Stomach (tissue), 9 donors: ENCODE measurements around the gene TIGD7. TPM values are rescaled to one million over a fixed set of nuclear protein-coding genes. Genes with fewer than 3 reads are reported as not detected.

Experiments used
- DNase-seq, 2 donors: peaks; one replicate each; pipeline versions ENCODE4 v3.0.0 to v3.0.0-alpha.2; 2013 to 2019
- H3K27ac ChIP-seq, 5 donors: fragments of 200-600 bp in 4 of 5; sonication (generic) in 4 of 5; one replicate each; pipeline ENCODE4 v1.5.1; 2013 to 2019; ENCODE audit warnings: mild to moderate bottlenecking in 1 of 5, moderate library complexity in 1 of 5
- H3K27me3 ChIP-seq, 3 donors: fragments of 200-600 bp; sonication (generic); one replicate each; pipeline ENCODE4 v1.5.1; 2017 to 2019; ENCODE audit warnings: mixed run types in 1 of 3
- H3K36me3 ChIP-seq, 4 donors: fragments of 200-600 bp; sonication (generic); 1 replicate in 3 of 4; 2 replicates in 1 of 4; pipeline ENCODE4 v1.5.1; 2016 to 2019
- H3K4me1 ChIP-seq, 4 donors: fragments of 200-600 bp; sonication (generic); one replicate each; pipeline ENCODE4 v1.5.1; 2016 to 2019
- H3K4me3 ChIP-seq, 4 donors: fragments of 200-600 bp; sonication (generic) in 3 of 4; one replicate each; pipeline ENCODE4 v1.5.1; 2016 to 2019; ENCODE audit warnings: mild to moderate bottlenecking in 1 of 4
- H3K9me3 ChIP-seq, 4 donors: fragments of 200-600 bp; sonication (generic); one replicate each; pipeline ENCODE4 v1.5.1; 2016 to 2019
- CTCF ChIP-seq, 7 experiments: fragments of 450-650 bp in 4 of 7; fragments of 200-600 bp in 3 of 7; sonication (generic) in 3 of 7; IDR thresholded peaks; one replicate each; pipeline ENCODE4 v1.5.1; 2016 to 2019; ENCODE audit warnings: antibody characterized with exemption in 7 of 7, control low read depth in 2 of 7, mild to moderate bottlenecking in 1 of 7
- EP300 ChIP-seq: sonication (generic); formaldehyde crosslinking; IDR thresholded peaks from one replicate; pipeline ENCODE4 v1.6.1; 2017; ENCODE audit warnings: antibody characterized with exemption
- POLR2A ChIP-seq, 4 donors: fragments of 450-650 bp; IDR thresholded peaks; one replicate each; pipeline ENCODE4 v1.6.1; 2016; ENCODE audit warnings: antibody characterized with exemption in 4 of 4, control low read depth in 2 of 4, mild to moderate bottlenecking in 1 of 4, moderate library complexity in 1 of 4
- POLR2AphosphoS5 ChIP-seq, 3 donors: sonication (generic); formaldehyde crosslinking; IDR thresholded peaks; one replicate each; pipeline ENCODE4 v1.6.1; 2016; ENCODE audit warnings: antibody characterized with exemption in 3 of 3
- WGBS, 5 donors: extraction: QIAGEN DNeasy Blood & Tissue Kit in 3 of 5; methylation state at CpG; one replicate each; pipeline versions ENCODE4 v1.1.5 to v1.1.7; 2013 to 2018; 5-methylcytosine and 5-hydroxymethylcytosine counted together
- intact Hi-C: fragments of 100-400 bp; cut with DNase I; formaldehyde crosslinking; loops from one replicate; pipeline ENCODE4 v1.15.1; 2023; ENCODE audit warnings: low total_unique reads
- polyA plus RNA-seq, 3 donors: library from polyadenylated mRNA; stranded (reverse); fragments of 200-250 nt; gene quantifications; one replicate each; pipeline ENCODE4 v1.2.3, GENCODE V29; 2013
- total RNA-seq, 5 donors: library from RNA; depleted of rRNA; stranded (reverse); fragments of >200 nt; gene quantifications; one replicate each; pipeline versions ENCODE4 v1.1.0 to v1.2.3, GENCODE V29; 2014 to 2016
- donor health status: healthy with polysubstance abuse.
- donor health status: Bipolar disorder and iron deficiency.
- donor health status: healthy.

TIGD7 gene
- total and polyA plus RNA-seq, 8 donors: 1.6 to 8.3 (median 2.4) TPM; not detected in 2

- 62 to 70% (median 63%) methylated on average over 5 of the region's 5 CpGs for WGBS, 5 donors
- TF ChIP-seq EP300: no peak
- TF ChIP-seq POLR2AphosphoS5 (IDR thresholded peaks at IDR 0.05): peak in 1 of 3 donors; percentile 34
- peak in 3 of 7 experiments; percentile 11 to 44 (median 42) for TF ChIP-seq CTCF (IDR thresholded peaks at IDR 0.05)
- TF ChIP-seq POLR2A (IDR thresholded peaks at IDR 0.05): no peak
These were observed 38.2 kb downstream of the TIGD7 start for GRCh38 chr16:3266873-3267537.

DNA sequence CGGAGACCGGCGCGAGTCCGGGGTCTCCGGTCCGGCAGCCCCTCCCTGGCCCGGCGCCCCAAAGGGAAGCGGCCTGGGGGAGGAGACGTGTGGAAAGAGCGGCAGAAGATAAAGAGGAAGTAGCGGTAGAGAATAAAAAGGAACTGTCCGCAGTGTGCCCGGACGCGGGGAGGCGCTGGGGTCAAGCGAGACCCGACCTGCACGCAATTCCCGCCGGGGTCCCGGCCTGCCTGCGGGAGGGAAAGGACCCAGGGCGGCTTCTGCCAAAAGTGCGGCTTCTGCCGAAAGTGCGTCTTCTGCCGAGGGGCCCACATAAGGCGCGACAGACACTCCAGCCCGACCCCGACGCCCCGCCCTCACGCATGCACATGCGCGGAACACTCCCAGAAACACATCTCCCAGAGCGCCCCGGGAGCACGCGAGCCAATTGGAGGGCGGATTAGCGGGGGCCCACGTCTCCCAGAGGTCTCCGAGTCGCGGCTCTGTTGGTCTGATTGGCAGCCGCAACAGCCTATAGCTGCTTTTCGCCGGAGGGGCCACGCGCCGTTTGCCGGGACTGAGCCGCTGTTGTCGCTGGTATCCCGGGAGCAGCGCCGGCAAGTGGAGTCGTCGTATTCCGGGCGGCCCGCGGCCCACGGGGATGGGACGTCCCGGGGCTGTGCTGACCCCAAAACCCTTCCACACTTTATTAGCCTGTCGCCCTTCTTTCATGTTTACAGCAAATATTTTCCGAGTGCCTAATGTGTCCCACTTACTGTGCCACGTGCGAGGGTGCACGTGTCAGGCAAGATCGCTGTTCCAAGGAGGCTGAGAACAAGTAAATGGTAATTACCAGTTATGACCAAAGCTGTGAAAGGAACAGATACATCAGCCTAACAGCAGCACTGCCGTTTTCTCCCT lies 40.8 kb downstream of the TIGD7 start:
- Histone ChIP-seq H3K9me3 (peaks cover 0 to 4% (median 0%) of the 10 kb centered on the region in 4 donors), H3K4me3 (peak overlapping the region; percentile 60 to 82 (median 72)), H3K4me1 (peaks cover 4 to 37% (median 22%) of the 10 kb centered on the region in 4 donors), H3K36me3 (peaks cover 0 to 37% (median 28%) of the 10 kb centered on the region in 4 donors), H3K27ac (peak overlapping the region; percentile 94 to 100 (median 98)), H3K27me3 (no peaks in the 10 kb centered on the region)
- WGBS, 5 donors: 1 to 4% (median 1%) methylated on average over 48 to 77 of the region's 77 CpGs
- DNase-seq: peak; percentile 95 to 99
- intact Hi-C loops: no loop called here
- peak; percentile 80 to 93 (median 82) for TF ChIP-seq POLR2AphosphoS5 (IDR thresholded peaks at IDR 0.05)
- peak in 1 of 4 donors; percentile 41 for TF ChIP-seq POLR2A (IDR thresholded peaks at IDR 0.05)
- TF ChIP-seq EP300: no peak
- peak in 1 of 7 experiments; percentile 29 for TF ChIP-seq CTCF (IDR thresholded peaks at IDR 0.05)

More at GRCh38 chr16:3266873-3267537, 38.2 kb downstream of the TIGD7 start:
- intact Hi-C loops: no loop called here
- peaks cover 0 to 37% (median 31%) of the 10 kb centered on the region in 4 donors for H3K36me3 ChIP-seq
- peaks cover 4 to 37% (median 22%) of the 10 kb centered on the region in 4 donors for H3K4me1 ChIP-seq
- DNase-seq: peak in 1 of 2 donors; percentile 31
- H3K4me3 ChIP-seq: no peak overlapping the region
- H3K9me3 ChIP-seq: peaks cover 0 to 4% (median 0%) of the 10 kb centered on the region in 4 donors
- H3K27ac ChIP-seq: no peak overlapping the region
- H3K27me3 ChIP-seq: no peaks in the 10 kb centered on the region

DNA sequence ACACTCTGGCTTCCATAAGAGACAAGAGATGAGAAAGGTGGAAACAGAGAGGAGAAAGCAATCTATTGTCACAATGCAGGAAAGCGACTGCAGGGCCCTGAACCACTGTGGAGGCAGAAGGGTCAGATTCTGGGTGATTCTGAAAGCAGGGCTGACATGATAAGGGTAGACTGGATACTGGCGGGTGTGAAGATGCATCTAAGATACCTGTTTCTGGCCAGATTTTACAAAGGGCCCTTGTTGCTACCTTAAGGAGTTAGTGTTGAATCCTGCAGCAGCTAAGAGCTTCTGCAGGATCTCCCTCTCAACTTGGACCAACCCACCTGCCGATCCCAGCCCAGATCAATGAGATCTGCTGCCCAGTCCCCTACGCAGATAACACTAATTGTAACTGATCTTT lies 42.7 kb downstream of the TIGD7 start:
- peaks cover 4 to 37% (median 22%) of the 10 kb centered on the region in 4 donors for H3K4me1 ChIP-seq
- DNase-seq: no peak
- no peak for TF ChIP-seq POLR2A (IDR thresholded peaks at IDR 0.05)
- no peak for TF ChIP-seq CTCF (IDR thresholded peaks at IDR 0.05)
- no peak for TF ChIP-seq POLR2AphosphoS5 (IDR thresholded peaks at IDR 0.05)
- no peak for TF ChIP-seq EP300
- peaks cover 0 to 4% (median 0%) of the 10 kb centered on the region in 4 donors for H3K9me3 ChIP-seq
- H3K27me3 ChIP-seq: peaks cover 0 to 7% (median 0%) of the 10 kb centered on the region in 3 donors
- H3K36me3 ChIP-seq: peaks cover 0 to 21% (median 13%) of the 10 kb centered on the region in 4 donors
- 86 to 94% (median 89%) methylated on average over 4 of the region's 4 CpGs for WGBS, 5 donors
- H3K27ac ChIP-seq: peak overlapping the region in 3 of 5 donors; percentile 98 to 100 (median 99)
- intact Hi-C loops: no loop called here
- H3K4me3 ChIP-seq: no peak overlapping the region

- TF ChIP-seq CTCF (IDR thresholded peaks at IDR 0.05) (no peak), POLR2A (IDR thresholded peaks at IDR 0.05) (no peak), POLR2AphosphoS5 (IDR thresholded peaks at IDR 0.05) (no peak), EP300 (no peak)
- Histone ChIP-seq H3K27me3 (peaks cover 0 to 26% (median 0%) of the 10 kb centered on the region in 3 donors), H3K9me3 (no peaks in the 10 kb centered on the region), H3K4me3 (no peak overlapping the region), H3K36me3 (no peaks in the 10 kb centered on the region), H3K27ac (peak overlapping the region in 2 of 5 donors; percentile 70 to 76), H3K4me1 (peaks cover 2 to 15% (median 5%) of the 10 kb centered on the region in 4 donors)
- 83 to 88% (median 84%) methylated on average over 8 of the region's 8 CpGs for WGBS, 5 donors
- no peak for DNase-seq
- intact Hi-C loops: no loop called here
These were observed 45.4 kb downstream of the TIGD7 start for GRCh38 chr16:3259836-3260235.
